Measurements from ENCODE around the gene DUSP28.

The DUSP28 gene

DNA sequence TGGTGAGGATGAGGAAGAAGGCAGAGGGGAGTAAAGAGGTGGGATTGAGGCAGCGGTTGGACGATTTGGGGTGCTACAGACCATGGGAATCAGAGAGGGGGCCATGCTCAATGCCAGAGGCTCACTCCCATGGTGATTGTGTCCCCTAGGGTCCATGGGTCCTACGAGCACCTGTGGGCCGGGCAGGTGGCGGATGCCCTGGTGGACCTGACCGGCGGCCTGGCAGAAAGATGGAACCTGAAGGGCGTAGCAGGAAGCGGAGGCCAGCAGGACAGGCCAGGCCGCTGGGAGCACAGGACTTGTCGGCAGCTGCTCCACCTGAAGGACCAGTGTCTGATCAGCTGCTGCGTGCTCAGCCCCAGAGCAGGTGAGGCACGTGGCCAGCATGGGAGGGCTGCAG is 31.6 kb downstream of the DUSP28 start:
- no peak overlapping the region for H2AFZ ChIP-seq (ENCODE audit: low read depth)
- H3K4me3 ChIP-seq (IDR thresholded peaks at IDR 0.05; ENCODE audit: insufficient read depth, low read depth, low read length), result no peak overlapping the region
- TF ChIP-seq, protein P1, sequence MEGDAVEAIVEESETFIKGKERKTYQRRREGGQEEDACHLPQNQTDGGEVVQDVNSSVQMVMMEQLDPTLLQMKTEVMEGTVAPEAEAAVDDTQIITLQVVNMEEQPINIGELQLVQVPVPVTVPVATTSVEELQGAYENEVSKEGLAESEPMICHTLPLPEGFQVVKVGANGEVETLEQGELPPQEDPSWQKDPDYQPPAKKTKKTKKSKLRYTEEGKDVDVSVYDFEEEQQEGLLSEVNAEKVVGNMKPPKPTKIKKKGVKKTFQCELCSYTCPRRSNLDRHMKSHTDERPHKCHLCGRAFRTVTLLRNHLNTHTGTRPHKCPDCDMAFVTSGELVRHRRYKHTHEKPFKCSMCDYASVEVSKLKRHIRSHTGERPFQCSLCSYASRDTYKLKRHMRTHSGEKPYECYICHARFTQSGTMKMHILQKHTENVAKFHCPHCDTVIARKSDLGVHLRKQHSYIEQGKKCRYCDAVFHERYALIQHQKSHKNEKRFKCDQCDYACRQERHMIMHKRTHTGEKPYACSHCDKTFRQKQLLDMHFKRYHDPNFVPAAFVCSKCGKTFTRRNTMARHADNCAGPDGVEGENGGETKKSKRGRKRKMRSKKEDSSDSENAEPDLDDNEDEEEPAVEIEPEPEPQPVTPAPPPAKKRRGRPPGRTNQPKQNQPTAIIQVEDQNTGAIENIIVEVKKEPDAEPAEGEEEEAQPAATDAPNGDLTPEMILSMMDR (conservative IDR thresholded peaks at IDR 0.05; ENCODE audit: low read depth, low read length), result no peak
- H3K9ac ChIP-seq, result no peak overlapping the region
- H4K20me1 ChIP-seq (ENCODE audit: insufficient read depth), result no peaks in the 10 kb centered on the region
- H3K4me1 ChIP-seq (ENCODE audit: low read depth, poor library complexity, severe bottlenecking), result peaks cover 7% of the 10 kb centered on the region
- no peak overlapping the region for H3K27ac ChIP-seq
- H3K4me2 ChIP-seq, result no peak overlapping the region
- peaks cover 27% of the 10 kb centered on the region for H3K79me2 ChIP-seq (ENCODE audit: insufficient read depth, low read depth)
- H3K27me3 ChIP-seq (ENCODE audit: insufficient read depth, low read depth), result no peaks in the 10 kb centered on the region
- no peaks in the 10 kb centered on the region for H3K36me3 ChIP-seq (ENCODE audit: insufficient read depth)

DNA sequence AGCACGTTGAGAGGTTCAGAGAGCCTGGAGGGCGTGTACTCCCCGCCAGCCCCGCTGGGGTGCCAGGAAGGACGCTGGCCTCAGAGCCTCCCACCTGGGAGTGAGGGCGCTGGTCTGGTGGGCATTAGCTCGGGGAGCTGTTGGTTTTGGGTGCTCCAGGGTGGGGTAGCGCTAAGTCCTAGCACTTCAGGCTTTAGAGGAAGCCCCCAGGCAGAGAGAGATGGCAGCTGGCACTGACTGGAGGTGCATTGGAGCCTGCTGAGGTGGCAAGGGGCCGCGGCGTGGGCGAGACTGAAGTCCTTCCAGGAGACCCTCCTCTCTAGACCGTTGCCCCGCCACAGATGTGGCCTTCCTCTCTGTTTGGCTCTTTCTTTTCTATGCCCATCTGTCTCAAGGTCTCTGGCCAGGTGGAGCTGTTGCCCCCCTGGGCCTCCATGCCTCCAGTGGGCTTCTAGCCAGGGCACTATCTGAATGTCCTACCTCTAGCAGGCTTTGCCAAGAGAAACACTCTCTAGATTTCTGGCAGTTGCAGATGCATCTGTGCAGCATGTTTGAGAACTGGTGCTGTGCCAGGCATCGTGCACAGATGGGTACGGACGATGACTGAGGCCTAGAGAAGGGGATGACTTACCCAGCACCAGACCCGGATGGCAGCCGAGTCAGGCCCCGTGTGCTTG is 33.0 kb downstream of the DUSP28 start:
- Histone ChIP-seq H3K79me2 (ENCODE audit: insufficient read depth, low read depth) (peaks cover 19% of the 10 kb centered on the region), H3K4me2 (no peak overlapping the region), H3K4me1 (ENCODE audit: low read depth, poor library complexity, severe bottlenecking) (peaks cover 6% of the 10 kb centered on the region), H2AFZ (ENCODE audit: low read depth) (no peak overlapping the region), H3K27me3 (ENCODE audit: insufficient read depth, low read depth) (no peaks in the 10 kb centered on the region), H3K4me3 (IDR thresholded peaks at IDR 0.05; ENCODE audit: insufficient read depth, low read depth, low read length) (no peak overlapping the region), H3K36me3 (ENCODE audit: insufficient read depth) (no peaks in the 10 kb centered on the region), H3K27ac (no peak overlapping the region), H4K20me1 (ENCODE audit: insufficient read depth) (no peaks in the 10 kb centered on the region), H3K9ac (no peak overlapping the region)
- TF ChIP-seq, protein P1 (conservative IDR thresholded peaks at IDR 0.05; ENCODE audit: low read depth, low read length), result no peak

- H3K36me3 ChIP-seq (ENCODE audit: insufficient read depth), result no peaks in the 10 kb centered on the region
- TF ChIP-seq, protein P1 (conservative IDR thresholded peaks at IDR 0.05; ENCODE audit: low read depth, low read length), result no peak
- H3K4me3 ChIP-seq (IDR thresholded peaks at IDR 0.05; ENCODE audit: insufficient read depth, low read depth, low read length), result no peak overlapping the region
- peaks cover 13% of the 10 kb centered on the region; the same call in 1 of the 2 replicates for H3K79me2 ChIP-seq (ENCODE audit: insufficient read depth, low read depth)
- no peak overlapping the region for H3K9ac ChIP-seq
- H3K4me2 ChIP-seq, result no peak overlapping the region
- no peaks in the 10 kb centered on the region for H4K20me1 ChIP-seq (ENCODE audit: insufficient read depth)
- H3K27ac ChIP-seq, result no peak overlapping the region
- H2AFZ ChIP-seq (ENCODE audit: low read depth), result no peak overlapping the region
- no peaks in the 10 kb centered on the region for H3K27me3 ChIP-seq (ENCODE audit: insufficient read depth, low read depth)
- no peaks in the 10 kb centered on the region for H3K4me1 ChIP-seq (ENCODE audit: low read depth, poor library complexity, severe bottlenecking)
These were observed 33.7 kb downstream of the DUSP28 start for GRCh38 chr2:240593703-240594451.

DNA sequence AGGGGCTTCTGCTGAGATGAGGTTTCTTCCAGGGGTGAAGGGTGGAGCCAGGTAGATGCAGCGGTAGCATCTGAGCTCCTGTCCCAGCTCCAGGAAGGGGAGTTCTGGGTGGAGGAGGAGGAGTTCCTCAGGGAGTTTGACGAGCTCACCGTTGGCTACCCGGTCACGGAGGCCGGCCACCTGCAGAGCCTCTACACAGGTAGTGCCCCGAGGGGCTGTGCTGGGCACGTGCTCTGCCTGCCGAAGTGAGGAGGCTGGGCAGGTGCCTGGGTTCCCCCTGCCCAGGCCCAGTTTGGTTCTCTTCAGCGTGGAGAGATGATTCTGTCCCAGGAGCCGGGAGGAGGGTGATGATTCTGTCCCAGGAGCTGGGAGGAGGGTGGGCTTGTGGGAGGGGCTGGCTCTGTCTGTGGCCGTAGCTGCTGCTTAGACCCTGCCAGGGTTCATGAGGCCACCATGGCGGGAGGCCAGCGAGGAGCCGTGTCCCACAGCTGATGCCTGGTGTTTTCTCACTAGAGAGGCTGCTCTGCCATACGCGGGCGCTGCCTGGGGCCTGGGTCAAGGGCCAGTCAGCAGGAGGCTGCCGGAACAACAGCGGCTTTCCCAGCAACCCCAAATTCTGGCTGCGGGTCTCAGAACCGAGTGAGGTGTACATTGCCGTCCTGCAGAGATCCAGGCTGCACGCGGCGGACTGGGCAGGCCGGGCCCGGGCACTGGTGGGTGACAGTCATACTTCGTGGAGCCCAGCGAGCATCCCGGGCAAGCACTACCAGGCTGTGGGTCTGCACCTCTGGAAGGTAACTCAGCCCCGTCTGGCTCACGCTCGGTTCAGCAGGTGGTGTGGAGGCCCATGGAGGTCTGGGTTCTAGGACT is 34.6 kb downstream of the DUSP28 start:
- no peak overlapping the region for H3K4me2 ChIP-seq

More for the DNA sequence above, 34.6 kb downstream of the DUSP28 start:
- H3K27ac ChIP-seq, result no peak overlapping the region
- no peaks in the 10 kb centered on the region for H4K20me1 ChIP-seq (ENCODE audit: insufficient read depth)
- no peaks in the 10 kb centered on the region for H3K4me1 ChIP-seq (ENCODE audit: low read depth, poor library complexity, severe bottlenecking)
- H3K27me3 ChIP-seq (ENCODE audit: insufficient read depth, low read depth), result no peaks in the 10 kb centered on the region
- H3K79me2 ChIP-seq (ENCODE audit: insufficient read depth, low read depth), result peaks cover 5% of the 10 kb centered on the region; the same call in 1 of the 2 replicates
- TF ChIP-seq, protein P1 (conservative IDR thresholded peaks at IDR 0.05; ENCODE audit: low read depth, low read length), result no peak
- H3K4me3 ChIP-seq (IDR thresholded peaks at IDR 0.05; ENCODE audit: insufficient read depth, low read depth, low read length), result no peak overlapping the region
- no peaks in the 10 kb centered on the region for H3K36me3 ChIP-seq (ENCODE audit: insufficient read depth)
- no peak overlapping the region for H3K9ac ChIP-seq
- H2AFZ ChIP-seq (ENCODE audit: low read depth), result no peak overlapping the region
